NCI-H1930 (cell line): Measurements from ENCODE around the gene TBC1D22A.
A peak's percentile ranks its signal among the peaks of the same experiment; 100 is the strongest.

Source experiments
- DNase-seq, 2 experiments: peaks; one replicate each; lab custom pipeline; 2025; lab: John Stamatoyannopoulos, UW

Gene TBC1D22A

DNA sequence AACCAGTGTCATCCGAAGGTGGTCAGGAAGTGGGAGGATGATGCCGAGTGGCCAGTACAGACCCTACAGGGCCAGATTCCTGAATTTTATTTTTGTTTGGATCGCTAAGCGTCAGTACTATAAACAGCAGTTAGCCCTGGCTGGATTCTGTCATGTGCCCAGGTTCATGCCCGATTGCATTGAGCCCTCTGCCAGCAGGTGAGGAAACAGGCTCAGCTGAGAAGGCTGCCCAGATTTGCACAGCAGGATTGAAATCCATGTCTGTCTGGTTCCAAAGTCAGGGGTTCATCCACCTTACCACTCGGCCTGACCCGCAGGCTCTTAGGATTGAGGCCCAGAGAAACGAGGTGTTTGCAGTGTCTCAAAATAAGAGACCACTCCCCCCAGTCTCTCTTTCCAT lies 9.1 kb upstream of the TBC1D22A start:
- no peak for DNase-seq

DNA sequence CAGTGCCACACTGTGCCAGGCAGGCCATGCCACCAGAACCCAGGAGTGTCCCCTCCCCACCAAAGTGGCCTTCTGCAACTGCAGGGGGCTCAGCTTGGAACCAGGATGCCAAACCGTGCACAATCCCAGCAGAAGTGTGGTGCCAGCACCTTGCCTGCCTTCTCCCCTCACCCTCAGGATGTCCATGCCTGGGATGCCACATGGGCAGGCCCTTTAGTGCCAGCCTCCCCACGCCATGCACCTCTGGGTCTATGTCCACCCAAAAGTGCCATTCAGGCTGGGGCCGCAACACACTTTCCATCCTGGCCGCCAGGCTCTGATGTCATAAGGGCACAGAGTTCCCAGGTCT lies 8.7 kb upstream of the TBC1D22A start:
- DNase-seq: no peak

DNA sequence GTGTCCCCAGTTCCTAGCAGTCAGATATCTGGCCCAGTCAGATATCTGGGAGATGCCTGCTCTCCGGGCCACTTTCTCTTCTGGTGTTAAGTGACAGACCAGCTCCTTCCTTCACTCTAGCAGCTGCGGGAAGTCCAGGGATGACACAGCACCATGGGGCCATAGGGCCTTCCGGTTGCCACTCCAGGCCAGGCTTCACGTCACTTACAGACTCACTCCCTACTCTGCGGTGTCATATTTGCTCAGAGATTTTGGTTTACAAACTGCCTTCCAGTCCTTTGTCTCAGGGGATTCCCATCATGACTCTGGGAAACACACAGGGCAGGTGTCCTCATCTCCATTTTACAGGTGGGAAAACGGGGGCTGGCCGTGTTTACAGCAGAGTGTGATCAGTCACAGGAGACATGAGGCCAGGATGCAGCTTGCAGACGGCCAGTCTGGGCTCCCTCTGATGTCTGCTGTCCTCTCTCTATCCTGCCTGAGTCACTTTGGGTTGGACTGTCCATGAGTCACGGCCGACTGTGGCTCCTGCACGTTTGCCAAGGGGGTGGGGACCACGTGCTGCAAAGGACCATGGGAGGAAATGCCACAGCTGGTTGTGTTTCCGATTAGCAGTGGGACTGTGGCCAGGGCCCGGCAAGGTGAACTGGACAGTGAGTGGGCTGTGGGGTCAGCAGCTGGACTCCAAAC lies 8.2 kb upstream of the TBC1D22A start:
- no peak for DNase-seq

DNA sequence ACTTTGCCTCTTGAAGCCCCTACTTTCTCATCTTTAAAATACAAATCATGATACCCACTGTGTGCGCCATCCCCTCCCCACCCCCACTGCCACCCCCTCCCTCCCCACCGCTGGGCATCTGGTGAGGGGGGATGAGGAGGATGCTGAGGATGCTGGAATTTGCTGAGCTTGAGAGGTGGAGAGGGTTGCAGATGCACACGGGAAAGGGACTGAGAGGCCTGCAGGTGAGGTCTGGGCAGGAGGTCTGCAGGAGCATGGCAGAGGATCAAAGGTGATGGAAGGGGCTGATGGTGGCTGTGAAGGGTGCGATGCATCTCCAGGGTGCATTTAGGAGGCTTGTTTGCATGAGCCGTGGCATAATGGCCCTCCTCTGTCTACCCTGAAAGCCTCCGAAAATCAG lies 7.6 kb upstream of the TBC1D22A start:
- DNase-seq: no peak

DNA sequence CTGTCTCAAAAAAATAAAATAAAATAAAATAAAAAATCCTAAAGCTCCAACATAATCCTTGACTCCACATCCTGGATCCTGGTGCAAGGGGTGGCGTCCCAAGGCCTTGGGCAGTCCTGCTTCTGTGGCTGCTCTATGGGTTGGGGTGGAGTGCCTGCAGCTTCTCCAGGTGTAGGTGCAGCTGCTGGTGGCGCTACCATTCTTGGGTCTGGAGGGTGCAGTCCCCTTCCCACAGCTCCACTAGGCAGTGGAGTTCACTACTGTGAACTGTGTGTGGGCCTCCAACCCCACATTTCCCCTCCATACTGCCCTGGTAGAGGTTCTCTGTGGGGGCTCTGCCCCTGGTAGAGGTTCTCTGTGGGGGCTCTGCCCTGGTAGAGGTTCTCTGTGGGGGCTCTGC lies 6.9 kb upstream of the TBC1D22A start:
- DNase-seq: no peak

DNA sequence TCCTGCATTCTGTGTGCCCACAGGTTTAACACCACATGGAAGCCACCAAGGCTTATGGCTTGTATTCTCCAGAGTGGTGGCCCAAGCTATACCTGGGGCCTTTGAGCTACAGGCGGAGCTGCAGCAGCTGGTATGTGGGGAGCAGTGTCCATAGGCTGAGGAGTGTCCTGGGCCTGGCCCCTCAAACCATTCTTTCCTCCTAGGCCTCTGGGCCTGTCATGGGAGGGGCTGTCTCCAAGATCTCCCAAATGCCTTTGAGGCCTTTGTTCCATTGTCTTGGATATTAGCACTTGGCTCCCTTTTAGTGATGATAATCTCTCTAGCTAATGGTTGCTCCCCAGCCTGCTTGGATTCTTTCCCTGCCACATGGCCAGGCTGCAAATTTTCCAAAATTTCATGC lies 6.4 kb upstream of the TBC1D22A start:
- no peak for DNase-seq

DNA sequence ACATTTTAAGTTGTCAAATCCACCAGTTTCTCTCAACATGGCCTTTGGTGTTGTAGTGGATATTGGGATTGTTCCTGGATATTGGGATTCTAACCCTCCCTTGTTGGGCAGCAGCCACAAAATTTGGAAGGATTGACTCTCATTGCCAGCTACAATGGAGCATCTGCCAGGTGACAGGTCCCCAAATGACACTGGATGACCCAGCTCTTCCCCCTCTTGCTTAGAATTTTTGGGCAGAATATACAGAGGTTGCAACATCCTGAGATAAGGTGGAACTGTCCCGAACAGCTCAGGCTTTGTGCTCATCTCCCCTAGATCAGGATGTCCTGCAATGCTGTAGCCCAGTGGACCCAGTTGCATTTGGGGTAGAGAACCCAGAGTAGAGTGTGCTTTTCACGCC lies 5.3 kb upstream of the TBC1D22A start:
- no peak for DNase-seq

DNA sequence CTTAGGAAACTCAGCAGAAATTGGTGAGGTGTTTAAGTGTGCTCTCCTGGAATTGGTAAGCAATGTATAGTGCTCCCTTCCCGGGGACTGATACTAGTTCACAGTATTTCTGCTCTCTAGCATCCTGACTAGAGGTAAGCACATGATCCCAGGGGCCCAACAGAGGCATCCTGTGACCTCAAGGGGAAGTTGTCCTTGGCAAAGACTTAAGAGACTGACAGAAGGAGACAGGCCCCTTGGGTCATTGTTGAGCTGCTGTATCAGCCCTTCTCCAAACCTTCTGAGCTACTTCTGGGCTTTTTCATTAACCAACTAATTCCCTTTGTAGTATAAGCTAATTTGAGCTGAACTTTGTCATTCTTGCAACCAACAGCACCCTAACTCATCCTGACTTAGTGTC lies 4.3 kb upstream of the TBC1D22A start:
- DNase-seq: no peak

DNA sequence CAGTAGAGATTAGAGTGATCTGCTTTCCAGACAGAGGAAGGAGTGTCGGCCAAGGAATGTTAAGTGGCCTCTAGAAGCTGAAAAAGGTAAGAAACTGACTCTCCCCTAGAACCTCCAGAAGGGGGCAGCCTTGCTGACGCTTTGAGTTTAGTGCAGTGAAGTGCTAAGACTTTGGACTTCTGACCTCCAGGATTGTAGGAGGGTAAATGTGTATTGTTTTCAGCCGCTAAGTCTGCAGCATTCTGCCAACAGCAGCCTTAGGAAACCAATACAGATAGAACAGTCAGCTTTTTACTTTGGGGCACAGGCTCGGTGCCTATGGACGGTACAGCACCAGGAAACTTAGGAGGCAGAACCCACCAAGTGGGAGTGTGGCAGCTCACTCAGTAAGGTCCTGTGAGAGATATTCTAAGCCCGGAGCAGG lies 3.6 kb upstream of the TBC1D22A start:
- peak in 1 of 2 experiments; percentile 13 for DNase-seq

DNA sequence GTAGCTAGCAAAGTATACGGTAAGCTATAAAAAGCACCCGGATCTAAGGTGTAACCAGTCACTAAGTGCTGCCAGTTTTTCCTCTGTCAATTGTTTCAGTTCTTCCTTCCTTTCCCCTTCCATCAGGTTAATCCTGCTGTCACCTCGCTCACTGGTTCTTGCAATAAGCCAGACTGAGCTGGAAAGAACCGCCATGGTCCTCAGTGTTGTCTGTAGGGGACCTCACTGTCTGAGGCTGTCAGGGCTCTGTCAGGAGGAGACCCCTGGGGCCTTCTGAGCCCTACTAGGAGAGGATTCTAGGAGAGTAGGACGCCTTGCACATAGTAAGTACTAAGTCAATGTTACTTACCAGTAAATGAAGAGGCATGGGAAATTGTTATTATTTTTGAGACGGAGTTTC lies 1.4 kb upstream of the TBC1D22A start:
- no peak for DNase-seq

DNA sequence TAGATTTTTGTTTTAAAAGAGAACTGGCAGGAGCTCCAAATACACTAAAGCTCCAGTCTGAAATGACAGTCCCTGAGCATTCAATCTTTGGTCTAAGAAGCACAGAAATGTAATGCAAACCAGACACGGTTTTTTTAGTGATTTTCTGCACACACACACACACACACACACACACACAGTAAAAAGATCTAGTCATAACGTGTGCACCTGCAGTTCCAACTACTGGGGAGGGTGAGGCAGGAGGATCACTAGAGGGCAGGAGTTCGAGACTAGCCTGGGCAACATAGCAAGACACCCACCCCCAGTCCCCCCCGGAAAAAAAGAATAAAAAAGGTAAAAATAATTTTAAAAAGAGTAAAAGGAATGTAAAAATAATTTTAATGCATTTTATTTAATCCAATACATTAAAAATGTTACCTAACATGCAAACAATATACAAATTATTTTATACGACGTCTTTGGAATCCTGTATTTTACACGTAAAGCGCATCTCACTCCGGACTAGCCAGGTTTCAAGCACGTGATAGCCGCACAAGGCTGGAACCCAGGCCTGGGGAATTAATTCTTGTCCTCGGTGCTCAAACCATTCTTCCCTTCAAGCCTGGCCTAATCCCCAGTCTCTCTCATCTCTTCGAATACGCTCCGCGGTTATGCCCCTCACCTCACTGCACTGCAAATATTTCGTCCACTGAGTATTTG lies 762 bp upstream of the TBC1D22A start:
- no peak for DNase-seq

DNA sequence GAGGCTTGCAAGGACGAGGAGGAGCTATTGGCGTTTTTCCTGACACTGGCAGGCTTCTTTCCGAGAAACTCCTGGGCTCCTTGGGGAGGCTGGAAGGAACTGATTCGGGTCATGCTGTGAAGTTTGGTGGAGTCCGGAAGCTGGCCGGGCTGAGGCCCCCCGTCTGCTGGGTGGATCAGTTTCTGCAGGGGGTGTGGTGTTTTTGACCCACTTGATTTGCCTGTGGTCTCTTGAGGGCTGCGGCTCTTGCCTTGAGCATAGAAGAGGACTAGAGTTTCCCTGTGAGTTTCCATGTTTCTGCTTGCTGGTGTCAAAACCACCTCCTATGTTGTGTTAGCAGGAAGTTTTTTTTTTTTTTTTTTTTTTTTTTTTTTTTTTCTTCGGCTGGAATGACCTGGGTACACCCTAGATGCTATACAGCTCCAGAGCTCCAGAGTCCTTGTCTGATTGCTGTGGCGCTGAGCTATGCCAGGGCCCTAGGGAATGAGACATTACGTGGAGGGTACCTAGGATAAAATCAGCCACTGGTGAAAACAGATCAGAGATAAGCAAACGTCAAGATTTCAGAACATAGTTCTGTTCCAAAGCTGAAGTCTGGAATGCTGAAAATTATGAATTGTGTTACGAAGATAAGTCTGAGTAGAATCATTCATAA lies 728 bp downstream of the TBC1D22A start:
- DNase-seq: no peak

DNA sequence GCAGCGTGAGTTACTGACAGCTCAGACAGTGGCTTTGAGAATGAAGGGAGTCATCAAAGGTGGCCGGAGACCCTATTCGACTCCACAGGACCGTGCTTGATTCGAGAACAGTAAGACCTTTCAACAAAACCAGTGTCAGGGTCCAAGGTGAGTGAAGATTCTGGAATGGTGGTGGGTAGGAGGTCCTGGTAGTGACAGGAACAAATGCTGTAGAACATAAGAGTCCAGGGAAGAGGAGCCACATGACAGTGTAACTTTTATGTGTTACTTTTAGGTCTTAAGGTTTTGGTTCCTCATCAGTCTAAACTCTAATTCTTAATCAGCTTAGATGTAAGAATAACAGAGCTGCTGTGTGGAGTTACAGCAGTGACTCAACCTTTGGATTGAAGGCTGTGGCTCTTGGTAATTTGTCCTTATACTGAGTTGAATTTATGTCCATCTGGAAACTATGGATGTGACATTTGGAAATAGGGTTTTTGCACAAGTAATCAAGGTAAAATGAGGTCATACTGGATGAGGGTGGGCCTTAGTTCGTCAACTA lies 1.8 kb downstream of the TBC1D22A start:
- DNase-seq: no peak

DNA sequence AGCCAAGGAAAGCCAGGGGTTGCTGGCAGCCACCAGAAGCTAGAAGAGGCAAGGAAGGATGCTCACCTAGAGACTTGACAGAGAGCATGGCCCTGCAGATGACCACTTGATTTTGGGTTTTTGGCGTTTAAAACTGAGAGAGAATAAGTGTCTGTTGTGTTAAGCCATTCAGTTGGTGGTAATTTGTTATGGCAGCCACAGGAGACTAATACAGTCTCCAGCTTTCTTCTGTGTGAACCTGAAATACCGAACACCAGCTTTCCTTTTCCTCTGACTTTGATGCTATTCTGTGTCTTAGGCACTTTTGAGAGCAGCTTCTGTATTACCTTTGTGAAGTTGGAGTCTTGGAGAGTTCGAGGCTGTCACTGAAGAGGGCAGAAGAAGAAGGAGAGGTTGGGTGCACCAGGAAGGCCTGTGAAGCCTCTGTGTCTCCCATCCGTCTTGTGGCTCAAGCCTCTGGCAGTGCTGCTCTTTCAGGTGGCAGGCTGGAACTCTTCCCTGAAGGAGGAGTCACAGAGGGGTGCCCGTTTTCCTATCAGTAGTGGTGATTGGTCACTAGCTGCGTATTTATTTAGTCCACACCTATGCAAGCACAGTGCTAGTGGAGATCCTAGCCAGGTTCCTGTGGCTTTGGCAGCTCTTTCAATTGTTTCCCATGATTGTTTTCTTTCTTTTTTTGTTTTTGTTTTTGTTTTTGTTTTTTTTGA lies 2.5 kb downstream of the TBC1D22A start:
- DNase-seq: no peak

DNA sequence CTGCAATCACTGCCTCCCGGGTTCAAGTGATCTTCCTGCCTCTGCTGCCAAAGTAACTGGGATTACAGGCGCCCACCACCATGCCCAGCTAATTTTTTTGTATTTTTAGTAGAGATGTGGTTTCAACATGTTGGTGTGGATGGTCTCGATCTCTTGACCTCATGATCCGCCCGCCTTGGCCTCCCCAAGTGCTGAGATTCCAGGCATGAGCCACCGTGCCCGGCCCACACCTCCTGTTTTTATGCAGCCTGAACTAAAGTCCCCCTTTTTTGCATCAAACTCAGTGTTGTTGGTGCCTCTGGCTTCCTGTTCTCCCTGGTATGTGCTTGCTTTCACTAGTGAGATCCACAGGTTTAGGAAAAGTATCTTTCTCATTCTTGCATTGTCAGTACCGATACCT lies 4.2 kb downstream of the TBC1D22A start:
- DNase-seq: no peak

DNA sequence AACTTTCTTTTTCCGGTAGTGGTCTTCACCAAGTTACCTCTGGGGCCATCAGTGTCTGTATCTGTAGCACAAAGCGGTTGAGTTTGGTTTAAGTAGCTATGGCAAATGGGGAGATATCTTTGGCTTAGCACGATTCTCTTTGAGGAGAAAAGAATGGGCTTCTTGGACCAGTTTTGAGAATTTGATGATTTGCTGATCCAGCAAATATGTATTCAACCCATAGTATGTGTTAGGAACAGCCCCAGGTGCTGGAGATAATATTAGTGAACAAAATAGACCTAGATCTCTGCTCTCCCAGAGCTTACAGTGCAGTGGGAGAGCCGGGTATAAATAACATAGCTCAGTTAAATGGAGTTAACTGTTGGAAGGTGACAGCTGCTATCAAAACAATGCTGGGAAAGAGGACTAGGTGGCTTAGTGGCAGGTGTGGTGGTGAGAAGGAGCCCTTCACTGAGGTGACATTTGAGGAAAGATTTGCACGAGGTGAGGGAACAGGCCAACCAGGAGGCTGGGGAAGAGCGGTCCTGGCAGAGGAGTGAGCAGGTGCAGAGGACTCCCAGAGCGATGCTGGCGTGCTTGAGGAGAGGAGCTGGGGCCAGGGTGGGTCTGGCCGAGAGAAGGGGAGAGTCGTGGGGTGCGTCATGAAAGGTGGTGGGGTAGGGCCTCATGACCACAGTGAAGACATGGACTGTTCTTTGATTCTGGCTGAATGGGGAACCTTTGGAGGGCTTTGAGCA lies 5.0 kb downstream of the TBC1D22A start:
- no peak for DNase-seq

DNA sequence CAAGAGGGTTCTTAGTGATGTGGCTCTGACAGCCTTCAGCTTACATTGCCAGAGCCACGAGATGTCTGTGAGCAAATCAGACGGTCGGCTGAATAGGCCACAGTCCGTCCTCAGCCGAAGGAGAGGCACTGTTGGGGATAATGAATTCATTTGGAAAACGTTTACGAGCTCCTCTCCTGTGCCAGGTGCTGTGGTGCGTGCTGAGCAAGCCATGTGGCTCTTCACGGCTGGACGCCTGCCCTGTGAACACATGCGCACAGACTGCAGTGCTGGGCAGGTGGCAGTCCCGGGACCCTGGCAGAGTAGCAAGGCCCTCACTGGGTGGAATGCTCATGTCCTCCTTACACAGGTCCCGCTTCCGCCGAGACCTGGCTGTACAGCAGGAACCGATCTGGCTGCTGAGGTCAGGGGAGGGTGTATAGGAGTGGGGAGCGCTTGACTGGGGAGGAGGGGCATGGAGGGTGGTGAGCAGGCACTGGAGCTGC lies 6.8 kb downstream of the TBC1D22A start:
- no peak for DNase-seq

DNA sequence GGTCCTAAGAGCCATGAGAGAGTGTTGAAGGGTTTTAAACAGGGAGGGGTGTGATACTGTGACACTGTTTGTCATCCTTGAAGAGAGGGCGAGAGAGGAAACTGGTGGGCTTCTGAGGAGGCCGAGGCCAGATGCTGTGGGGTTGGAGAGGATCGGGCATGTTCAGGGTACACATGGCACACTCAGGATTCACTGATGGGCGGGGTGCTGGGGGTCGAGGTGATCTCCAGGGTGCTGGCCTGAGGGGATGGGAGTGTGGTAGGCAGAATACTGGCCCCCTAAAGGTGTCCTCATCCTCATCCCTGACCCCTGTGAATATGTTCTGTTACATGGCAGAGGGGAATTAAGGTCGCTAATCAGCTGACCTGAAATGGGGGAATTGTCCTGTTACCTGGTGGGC lies 7.3 kb downstream of the TBC1D22A start:
- no peak for DNase-seq

DNA sequence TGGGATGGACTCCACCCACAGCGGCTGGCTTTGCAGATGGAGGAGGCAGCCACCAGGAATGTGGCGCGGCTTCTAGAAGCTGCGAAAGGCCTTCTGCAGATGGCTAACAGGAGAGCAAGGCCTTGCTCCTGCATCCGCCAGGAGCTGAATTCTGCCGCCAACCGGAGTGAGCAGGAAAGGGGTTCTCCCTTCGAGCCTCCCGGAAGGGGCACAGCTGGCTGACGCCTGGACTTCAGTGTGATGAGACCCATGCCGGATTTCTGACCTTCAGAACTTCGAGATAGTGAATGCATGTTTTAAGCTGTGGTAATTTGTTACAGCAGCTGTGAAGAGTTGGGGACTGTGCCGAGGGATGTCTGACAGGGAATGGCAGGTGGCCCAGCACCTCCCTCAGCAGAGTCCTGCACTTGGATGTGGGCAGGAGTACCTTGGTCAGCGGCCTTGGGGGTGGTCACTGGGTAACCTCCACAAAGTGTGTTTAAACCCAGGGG lies 7.7 kb downstream of the TBC1D22A start:
- DNase-seq: no peak

DNA sequence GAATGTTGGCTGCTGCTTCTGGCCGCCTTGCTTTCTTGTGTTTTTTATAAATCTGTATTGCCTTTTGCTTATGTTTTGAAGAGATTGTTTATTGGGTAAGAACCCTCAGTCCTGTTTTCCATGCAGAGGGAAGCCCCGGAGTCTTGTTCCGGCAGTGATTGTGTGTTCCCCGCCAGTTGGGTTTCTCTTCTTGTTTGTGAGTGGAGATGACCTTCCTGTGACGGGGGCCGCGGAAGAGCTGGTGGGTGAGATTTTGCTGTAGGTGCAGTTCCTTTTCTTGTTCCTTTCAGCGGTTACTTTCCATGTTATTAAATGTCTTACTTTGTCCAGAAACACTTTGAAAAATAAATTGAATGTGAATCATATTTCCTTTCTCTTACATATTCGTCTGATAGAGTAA lies 8.3 kb downstream of the TBC1D22A start:
- no peak for DNase-seq

DNA sequence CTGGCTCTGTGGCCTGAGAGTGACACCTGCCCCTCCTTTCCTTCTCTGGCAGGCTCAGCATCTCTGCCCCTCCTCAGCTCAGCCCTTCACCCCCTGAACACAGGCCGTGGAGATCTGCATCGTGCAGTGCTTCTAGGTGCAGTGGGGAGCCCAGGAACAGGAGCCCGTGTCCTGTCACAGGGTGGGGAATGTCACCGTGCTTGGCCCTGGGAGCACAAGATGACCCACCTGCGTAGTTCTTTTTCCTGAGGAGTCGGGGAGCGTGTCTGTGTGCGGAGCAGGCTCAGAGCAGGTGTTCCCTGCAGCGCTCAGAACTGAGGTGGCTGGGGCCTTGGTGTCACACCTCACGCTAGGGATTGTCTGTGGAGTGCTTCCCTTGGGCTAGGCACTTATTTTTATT lies 10.6 kb downstream of the TBC1D22A start:
- no peak for DNase-seq
